Calu3 (cell line): ENCODE data around the gene RAD50. TPM values are rescaled to one million over a fixed set of nuclear protein-coding genes. Genes with fewer than 3 reads are reported as not detected.

Source experiments
- BruUV-seq: library from RNA; stranded (reverse); fragments of 400-500 nt; replicated peaks from 2 replicates; lab custom pipeline; 2021; lab: Mats Ljungman, UMichigan
- CTCF ChIA-PET: fragments of 300-600 bp; sonication (Branson Sonifier 250); formaldehyde crosslinking; loops from one replicate; lab custom pipeline; 2022; ENCODE audit warnings: antibody characterized with exemption; lab: Charles Lee
- DNase-seq: peaks from one replicate; pipeline ENCODE4 v3.0.0; 2022
- H3K27ac Mint-ChIP-seq: one replicate; pipeline ENCODE4 v1.8.0; 2022; ENCODE audit warnings: mixed read lengths; ENCODE audit not compliant: unreplicated experiment
- H3K27me3 Mint-ChIP-seq: one replicate; pipeline ENCODE4 v1.8.0; 2022; ENCODE audit warnings: mixed read lengths; ENCODE audit not compliant: unreplicated experiment
- H3K36me3 Mint-ChIP-seq: one replicate; pipeline ENCODE4 v1.8.0; 2022; ENCODE audit warnings: mild to moderate bottlenecking, moderate library complexity, mixed read lengths; ENCODE audit not compliant: insufficient read depth, unreplicated experiment
- H3K4me1 Mint-ChIP-seq: one replicate; pipeline ENCODE4 v1.8.0; 2022; ENCODE audit warnings: mild to moderate bottlenecking, low read depth, mixed read lengths; ENCODE audit not compliant: unreplicated experiment
- H3K4me3 Mint-ChIP-seq: one replicate; pipeline ENCODE4 v1.8.0; 2022; ENCODE audit warnings: mild to moderate bottlenecking, low read depth, moderate library complexity, mixed read lengths; ENCODE audit not compliant: unreplicated experiment
- H3K9me3 Mint-ChIP-seq: one replicate; pipeline ENCODE4 v1.8.0; 2022; ENCODE audit warnings: low read depth, mixed read lengths; ENCODE audit not compliant: unreplicated experiment
- CTCF ChIP-seq: fragments of 200-600 bp; IDR thresholded peaks from one replicate; pipeline ENCODE4 v1.8.0; 2022; ENCODE audit warnings: antibody characterized with exemption; ENCODE audit not compliant: unreplicated experiment
- intact Hi-C: fragments of 100-400 bp; cut with micrococcal nuclease; formaldehyde crosslinking; loops from one replicate; pipeline ENCODE4 v1.10.0; 2022; ENCODE audit not compliant: unreplicated experiment
- total RNA-seq: library from RNA; stranded (reverse); gene quantifications from 2 replicates; pipeline ENCODE4 v1.2.3, GENCODE V29; 2022

The RAD50 gene
- total RNA-seq, 1 experiment from 2014 or later: 35.9 TPM

DNA sequence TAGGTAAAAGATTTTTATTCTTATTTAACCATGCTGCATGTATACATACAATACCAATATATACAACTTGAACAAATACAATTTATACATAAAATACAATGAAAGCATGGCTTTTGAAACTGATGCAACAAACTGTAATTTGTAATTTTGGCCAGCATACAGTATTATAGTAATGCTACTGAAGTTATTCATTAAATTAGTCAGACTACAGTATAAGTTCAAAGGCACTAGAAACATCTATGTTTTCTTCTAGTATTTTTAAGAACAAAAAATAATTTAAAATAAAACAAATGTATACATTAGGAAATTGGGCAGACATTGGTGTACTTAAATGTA, 135.8 kb downstream of the RAD50 start:
- CTCF ChIA-PET: no interaction called here
- BruUV-seq: no TSS peak

More for the DNA sequence above, 135.8 kb downstream of the RAD50 start:
- Mint-ChIP-seq H3K9me3 (no peaks in the 10 kb centered on the region), H3K27ac (no peak overlapping the region), H3K36me3 (peaks cover 4% of the 10 kb centered on the region), H3K4me1 (no peaks in the 10 kb centered on the region), H3K27me3 (no peaks in the 10 kb centered on the region), H3K4me3 (no peak overlapping the region)
- DNase-seq: no peak
- TF ChIP-seq CTCF: no peak
- intact Hi-C loops: no loop called here

Other genes starting within 250 kb of the RAD50 start
- 24.6 and 25.4 TPM in 2 replicates for gene SLC22A5, start 187.3 kb upstream of the RAD50 start, total RNA-seq
- gene IRF1, start 66.2 kb upstream of the RAD50 start, total RNA-seq: 64.0 and 82.4 TPM in 2 replicates
- not detected in 2 replicates for gene IL5, start 13.5 kb upstream of the RAD50 start, total RNA-seq
- not detected in 2 replicates for gene IL13, start 101.2 kb downstream of the RAD50 start, total RNA-seq
- not detected in 2 replicates for gene IL4, start 117.0 kb downstream of the RAD50 start, total RNA-seq
- 17.5 and 18.9 TPM in 2 replicates for gene KIF3A, start 180.6 kb downstream of the RAD50 start, total RNA-seq
- gene CCNI2, start 190.4 kb downstream of the RAD50 start, total RNA-seq: 3.3 and 3.4 TPM in 2 replicates
- gene SEPTIN8, start 220.3 kb downstream of the RAD50 start, total RNA-seq: 40.4 and 48.5 TPM in 2 replicates